A549 (cell line): ENCODE results near the gene MVB12B. TPM values are rescaled to one million over a fixed set of nuclear protein-coding genes. Genes with fewer than 3 reads are reported as not detected.

Source experiments
- ATAC-seq, 2 experiments: fragments of 200-7000 bp in 1 of 2; fragments of >200 bp in 1 of 2; cut with Nextera tagmentation in 1 of 2; cut with Tn5 transposase in 1 of 2; 3 replicates each; pipeline versions ENCODE4 v1.8.0 to v1.9.1; 2018 to 2020; ENCODE audit warnings: mild to moderate bottlenecking in 1 of 2, moderate library complexity in 1 of 2
- CTCF ChIA-PET: fragments of 300-600 bp; sonication (Branson Sonifier 250); formaldehyde crosslinking; extraction: SDS; loops from one replicate; lab custom pipeline; 2021; ENCODE audit warnings: antibody characterized with exemption, inconsistent platforms; lab: Yijun Ruan, JAX
- POLR2A ChIA-PET: fragments of 350-600 bp; formaldehyde crosslinking; extraction: SDS; loops from one replicate; lab custom pipeline; 2021; ENCODE audit warnings: antibody characterized with exemption, inconsistent platforms; lab: Yijun Ruan, JAX
- DNase-seq, 2 experiments: peaks; one replicate each; pipeline versions ENCODE4 v3.0.0 to v3.0.0-alpha.2; 2011 to 2016; ENCODE audit warnings: low read depth in 1 of 2, low spot score in 1 of 2
- FAIRE-seq: peaks from 2 replicates; lab custom pipeline; 2011; peaks lifted over from hg19 to GRCh38; lab: Jason Lieb, UNC
- H3K27ac ChIP-seq, 2 experiments: fragments of >200 bp; sonication (Bioruptor Twin); formaldehyde crosslinking; 3 replicates each; pipeline ENCODE4 v1.5.1; 2016 to 2017
- H3K4me1 ChIP-seq: fragments of >200 bp; sonication (Bioruptor Twin); formaldehyde crosslinking; 3 replicates; pipeline ENCODE4 v1.6.1; 2016
- H3K4me2 ChIP-seq: fragments of >200 bp; sonication (Bioruptor Twin); formaldehyde crosslinking; 3 replicates; pipeline ENCODE4 v1.6.1; 2016
- H3K4me3 ChIP-seq: fragments of >200 bp; sonication (Bioruptor Twin); formaldehyde crosslinking; 3 replicates; pipeline ENCODE4 v1.5.1; 2016
- H3K9me3 ChIP-seq: fragments of >200 bp; sonication (Bioruptor Twin); formaldehyde crosslinking; 3 replicates; pipeline ENCODE4 v1.6.1; 2016
- ATOH8 ChIP-seq: fragments of 250-450 bp; sonication (Bioruptor Pico); IDR thresholded peaks from 2 replicates; pipeline ENCODE4 v1.5.0; 2020; ENCODE audit warnings: low read depth, mild to moderate bottlenecking, moderate library complexity
- CBX8 ChIP-seq: fragments of 200-600 bp; sonication (generic); IDR thresholded peaks from 2 replicates; pipeline ENCODE4 v1.6.1; 2016
- CHD4 ChIP-seq: fragments of 200-600 bp; sonication (generic); IDR thresholded peaks from 2 replicates; pipeline ENCODE4 v1.6.1; 2016; ENCODE audit warnings: antibody characterized with exemption, mild to moderate bottlenecking, borderline replicate concordance
- E2F6 ChIP-seq: IDR thresholded peaks from 2 replicates; pipeline ENCODE4 v1.6.1; 2012; ENCODE audit warnings: low read depth, borderline replicate concordance
- EHMT2 ChIP-seq: fragments of 200-600 bp; sonication (generic); IDR thresholded peaks from 2 replicates; pipeline ENCODE4 v1.6.1; 2016; ENCODE audit warnings: antibody characterized with exemption, low read depth, mild to moderate bottlenecking, moderate library complexity
- ELK1 ChIP-seq: fragments of 150-350 bp; IDR thresholded peaks from 2 replicates; pipeline ENCODE4 v1.6.1; 2014; ENCODE audit warnings: low read depth, mild to moderate bottlenecking, low read length
- FOSB ChIP-seq: fragments of 250-450 bp; sonication (Bioruptor Pico); IDR thresholded peaks from 2 replicates; pipeline ENCODE4 v1.5.0; 2020; ENCODE audit warnings: mild to moderate bottlenecking, moderate library complexity
- FOSL2 ChIP-seq, 2 experiments: fragments of 450-650 bp in 1 of 2; fragments of >200 bp in 1 of 2; sonication (Bioruptor Twin) in 1 of 2; formaldehyde crosslinking; IDR thresholded peaks; 2 replicates each; pipeline versions ENCODE4 v1.5.0 to v1.6.1; 2016 to 2020; ENCODE audit warnings: mild to moderate bottlenecking in 1 of 2, moderate library complexity in 1 of 2
- HDAC2 ChIP-seq: fragments of 200-600 bp; sonication (generic); IDR thresholded peaks from 2 replicates; pipeline ENCODE4 v1.6.1; 2016
- HEYL ChIP-seq: fragments of 250-450 bp; sonication (Bioruptor Pico); IDR thresholded peaks from 2 replicates; pipeline ENCODE4 v1.8.0; 2021; ENCODE audit warnings: mild to moderate bottlenecking, moderate library complexity
- HMGXB4 ChIP-seq: fragments of 250-450 bp; sonication (Bioruptor Pico); IDR thresholded peaks from 2 replicates; pipeline ENCODE4 v1.5.0; 2021; ENCODE audit warnings: mild to moderate bottlenecking, moderate library complexity, borderline replicate concordance
- HOXB5 ChIP-seq: fragments of 250-450 bp; sonication (Bioruptor Pico); IDR thresholded peaks from 2 replicates; pipeline ENCODE4 v1.5.0; 2020; ENCODE audit warnings: mild to moderate bottlenecking, moderate library complexity
- MYC ChIP-seq: IDR thresholded peaks from 2 replicates; pipeline ENCODE4 v1.6.1; 2012; ENCODE audit warnings: mild to moderate bottlenecking, inconsistent platforms, low read length, improper control_type of control experiment, borderline replicate concordance
- NPAS2 ChIP-seq: fragments of 250-450 bp; sonication (Bioruptor Pico); IDR thresholded peaks from 2 replicates; pipeline ENCODE4 v1.8.0; 2022; ENCODE audit warnings: mild to moderate bottlenecking, moderate library complexity, borderline replicate concordance
- PBX3 ChIP-seq: IDR thresholded peaks from 2 replicates; pipeline ENCODE4 v1.6.1; 2012
- PHF8 ChIP-seq: fragments of 200-600 bp; sonication (generic); IDR thresholded peaks from 2 replicates; pipeline ENCODE4 v1.6.1; 2016; ENCODE audit warnings: low read depth, mild to moderate bottlenecking, antibody characterized with exemption, moderate library complexity, borderline replicate concordance
- POLR2A ChIP-seq: IDR thresholded peaks from 2 replicates; pipeline ENCODE4 v1.6.1; 2012; ENCODE audit warnings: mild to moderate bottlenecking, low read length
- RCOR1 ChIP-seq: fragments of 150-350 bp; IDR thresholded peaks from 2 replicates; pipeline ENCODE4 v1.6.1; 2014; ENCODE audit warnings: antibody characterized with exemption, low read length, low read depth
- RNF2 ChIP-seq: fragments of 200-600 bp; sonication (generic); IDR thresholded peaks from 2 replicates; pipeline ENCODE4 v1.6.1; 2016; ENCODE audit warnings: low read depth, mild to moderate bottlenecking, antibody characterized with exemption, moderate library complexity, borderline replicate concordance
- SMC3 ChIP-seq: fragments of >200 bp; sonication (Bioruptor Twin); formaldehyde crosslinking; IDR thresholded peaks from 3 replicates; pipeline ENCODE4 v1.6.1; 2018; ENCODE audit warnings: inconsistent platforms
- TFCP2L1 ChIP-seq: fragments of 250-450 bp; sonication (Bioruptor Pico); IDR thresholded peaks from 2 replicates; pipeline ENCODE4 v1.5.0; 2021; ENCODE audit warnings: mild to moderate bottlenecking
- ZC3H11A ChIP-seq: fragments of 450-650 bp; IDR thresholded peaks from 2 replicates; pipeline ENCODE4 v1.6.1; 2014; ENCODE audit warnings: antibody characterized with exemption, mild to moderate bottlenecking
- ZFP36 ChIP-seq: fragments of 450-650 bp; IDR thresholded peaks from 2 replicates; pipeline ENCODE4 v1.6.1; 2014; ENCODE audit warnings: borderline replicate concordance; ENCODE audit not compliant: partially characterized antibody
- WGBS: methylation state at CpG from one replicate; pipeline ENCODE4 v1.1.6; 2017; ENCODE audit errors: missing lambda C conversion rate; 5-methylcytosine and 5-hydroxymethylcytosine counted together
- polyA plus RNA-seq, 4 experiments: library from polyadenylated mRNA; depleted of rRNA in 3 of 4; stranded (reverse); fragments of >200 nt; fragmentation: RNase III in 1 of 4; extraction: RNeasy Plus Mini Kit Qiagen cat#74134 plus additional on column Dnase treatment in 1 of 4; gene quantifications; 2 replicates in 3 of 4; 3 replicates in 1 of 4; pipeline ENCODE4 v1.2.3, GENCODE V29; 2011 to 2017

The MVB12B gene
- polyA plus RNA-seq, 2 of the 4 experiments (the other 2 are of a cell fraction) = 4.6 to 5.9 TPM

GRCh38 chr9:126439402-126439765 is 112.8 kb downstream of the MVB12B start (continued):
- TF ChIP-seq E2F6 (no peak), FOSB (CRISPR knock-in tag) (no peak), HOXB5 (CRISPR knock-in tag) (no peak), NPAS2 (CRISPR knock-in tag) (no peak), ELK1 (no peak), SMC3 (no peak), ZC3H11A (no peak)

GRCh38 chr9:126439883-126440653 is 113.4 kb downstream of the MVB12B start:
- no peak overlapping the region for H3K4me2 ChIP-seq
- ATAC-seq (no peak), FAIRE-seq (no peak), DNase-seq (no peak)
- 94% methylated on average over 16 of the region's 16 CpGs for WGBS
- no peak for TF ChIP-seq PBX3
- TF ChIP-seq EHMT2 = no peak
- no peak for TF ChIP-seq PHF8
- TF ChIP-seq FOSB (CRISPR knock-in tag) = no peak
- no peak for TF ChIP-seq CBX8
- no peak overlapping the region for H3K27ac ChIP-seq
- H3K9me3 ChIP-seq = no peaks in the 10 kb centered on the region
- H3K4me3 ChIP-seq = no peak overlapping the region
- H3K4me1 ChIP-seq = no peaks in the 10 kb centered on the region
- ChIA-PET CTCF (interaction anchor here (1.4 to 2.4 kb wide), 2 partner anchors 13 to 51 kb away, joined by 4 to 9 read pairs; no protein-coding TSS in a partner anchor), POLR2A (no interaction called here)

- Histone ChIP-seq H3K4me1 (no peaks in the 10 kb centered on the region), H3K4me3 (no peak overlapping the region), H3K4me2 (no peak overlapping the region), H3K27ac (no peak overlapping the region), H3K9me3 (no peaks in the 10 kb centered on the region)
- no peak for ATAC-seq
- POLR2A ChIA-PET = no interaction called here
- TF ChIP-seq TFCP2L1 (CRISPR knock-in tag) = no peak
- no peak for TF ChIP-seq FOSL2 (IDR thresholded peaks at IDR 0.05)
- TF ChIP-seq FOSL2 (CRISPR knock-in tag; IDR thresholded peaks at IDR 0.05) = no peak
- TF ChIP-seq MYC = no peak
- TF ChIP-seq, all 56 proteins: peak for 0
- DNase-seq (no peak), FAIRE-seq (no peak)
- whole genome bisulfite sequencing = 91% methylated on average over 11 of the region's 11 CpGs
- CTCF ChIA-PET = interaction anchor here (0.8 to 2.7 kb wide), 3 partner anchors 10 to 123 kb away, joined by 3 to 11 read pairs (median 4); no protein-coding TSS in a partner anchor
Measured at GRCh38 chr9:126440940-126441339, 114.3 kb downstream of the MVB12B start.

- H3K4me2 ChIP-seq = no peak overlapping the region
- TF ChIP-seq RCOR1 (no peak), HMGXB4 (CRISPR knock-in tag) (no peak), HEYL (CRISPR knock-in tag) (no peak), ZFP36 (no peak), HDAC2 (no peak), ELK1 (no peak), ATOH8 (CRISPR knock-in tag) (no peak), NPAS2 (CRISPR knock-in tag) (no peak), HOXB5 (CRISPR knock-in tag) (no peak), CHD4 (no peak), RNF2 (no peak), POLR2A (no peak), CBX8 (no peak)
Measured at GRCh38 chr9:126442636-126443035, 116.0 kb downstream of the MVB12B start.

More at GRCh38 chr9:126442636-126443035, 116.0 kb downstream of the MVB12B start:
- ATAC-seq = no peak
- H3K27ac ChIP-seq = no peak overlapping the region
- H3K4me1 ChIP-seq = no peaks in the 10 kb centered on the region
- no peak overlapping the region for H3K4me3 ChIP-seq
- ChIA-PET CTCF (interaction anchor here (1.0 to 2.7 kb wide), 4 partner anchors 21 to 1035 kb away, joined by 3 to 11 read pairs (median 6); no protein-coding TSS in a partner anchor), POLR2A (no interaction called here)
- H3K9me3 ChIP-seq = no peaks in the 10 kb centered on the region
- WGBS = 86% methylated on average over 3 of the region's 3 CpGs
- no peak for DNase-seq
- no peak for FAIRE-seq
